PC-9 (cell line): ENCODE data around the gene KCNAB2. TPM values are rescaled to one million over a fixed set of nuclear protein-coding genes. Genes with fewer than 3 reads are reported as not detected.

Source experiments
- BruUV-seq: library from RNA; stranded (reverse); fragments of 400-500 nt; replicated peaks from 2 replicates; lab custom pipeline; 2021; lab: Mats Ljungman, UMichigan
- CTCF ChIA-PET: fragments of 300-600 bp; sonication (Branson Sonifier 250); formaldehyde crosslinking; loops from one replicate; lab custom pipeline; 2022; ENCODE audit warnings: antibody characterized with exemption; lab: Charles Lee
- POLR2A ChIA-PET: fragments of 300-600 bp; sonication (Branson Sonifier 250); formaldehyde crosslinking; loops from one replicate; lab custom pipeline; 2022; ENCODE audit warnings: antibody characterized with exemption; ENCODE audit not compliant: unreplicated experiment; lab: Charles Lee
- DNase-seq, 2 experiments: peaks; one replicate each; pipeline versions ENCODE4 v3.0.0 to v3.0.0-alpha.2; 2015 to 2022; ENCODE audit warnings: mixed read lengths in 1 of 2
- H2AFZ ChIP-seq: fragments of 200-600 bp; sonication (generic); 2 replicates; pipeline ENCODE4 v1.8.1; 2017; ENCODE audit warnings: antibody characterized with exemption
- H3F3A ChIP-seq: fragments of 200-600 bp; sonication (generic); 2 replicates; pipeline ENCODE4 v1.8.1; 2017; ENCODE audit warnings: antibody characterized with exemption, mild to moderate bottlenecking, low read depth; ENCODE audit not compliant: insufficient read depth
- H3K27ac ChIP-seq: fragments of 200-600 bp; sonication (generic); 2 replicates; pipeline ENCODE4 v1.6.1; 2016; ENCODE audit warnings: mixed run types
- H3K27me3 ChIP-seq: fragments of 200-600 bp; sonication (generic); 2 replicates; pipeline ENCODE4 v1.6.1; 2016; ENCODE audit warnings: low read depth, mixed run types; ENCODE audit not compliant: insufficient read depth
- H3K36me3 ChIP-seq: fragments of 200-600 bp; sonication (generic); 2 replicates; pipeline ENCODE4 v1.6.1; 2016; ENCODE audit warnings: low read depth, mixed run types
- H3K4me1 ChIP-seq: fragments of 200-600 bp; sonication (generic); replicated peaks from 2 replicates; pipeline ENCODE4 v1.6.1; 2016; ENCODE audit warnings: mixed run types; ENCODE audit not compliant: insufficient read depth
- H3K4me2 ChIP-seq: fragments of 200-600 bp; sonication (generic); 2 replicates; pipeline ENCODE4 v1.6.1; 2017; ENCODE audit warnings: mixed run types
- H3K4me3 ChIP-seq: fragments of 200-600 bp; sonication (generic); 2 replicates; pipeline ENCODE4 v1.6.1; 2016; ENCODE audit warnings: mixed run types
- H3K79me2 ChIP-seq: fragments of 200-600 bp; sonication (generic); 2 replicates; pipeline ENCODE4 v1.6.1; 2017; ENCODE audit warnings: low read depth, mixed run types
- H3K9me2 ChIP-seq: fragments of 200-600 bp; sonication (generic); 2 replicates; pipeline ENCODE4 v1.8.1; 2017; ENCODE audit warnings: mild to moderate bottlenecking; ENCODE audit not compliant: insufficient read depth
- H3K9me3 ChIP-seq: fragments of 200-600 bp; sonication (generic); 2 replicates; pipeline ENCODE4 v1.8.1; 2016; ENCODE audit warnings: low read depth; ENCODE audit not compliant: insufficient read depth
- H4K20me1 ChIP-seq: fragments of 200-600 bp; sonication (generic); 2 replicates; pipeline ENCODE4 v1.8.1; 2017; ENCODE audit not compliant: insufficient read depth
- EZH2 ChIP-seq: fragments of 200-600 bp; sonication (generic); IDR thresholded peaks from 2 replicates; pipeline ENCODE4 v1.8.0; 2017; ENCODE audit warnings: antibody characterized with exemption, low read depth
- intact Hi-C: fragments of 100-400 bp; cut with micrococcal nuclease; formaldehyde crosslinking; loops from one replicate; pipeline ENCODE4 v1.10.0; 2022; ENCODE audit not compliant: unreplicated experiment
- total RNA-seq: library from RNA; stranded (reverse); gene quantifications from 2 replicates; pipeline ENCODE4 v1.2.3, GENCODE V29; 2021
- TF ChIP-seq, protein P1 (sequence below): fragments of 200-600 bp; sonication (generic); conservative IDR thresholded peaks from 2 replicates; pipeline ENCODE4 v1.6.1; 2017; ENCODE audit warnings: mixed run types, antibody characterized with exemption, mild to moderate bottlenecking, moderate library complexity

Gene KCNAB2
- total RNA-seq, 1 experiment from 2014 or later = 19.6 TPM

DNA sequence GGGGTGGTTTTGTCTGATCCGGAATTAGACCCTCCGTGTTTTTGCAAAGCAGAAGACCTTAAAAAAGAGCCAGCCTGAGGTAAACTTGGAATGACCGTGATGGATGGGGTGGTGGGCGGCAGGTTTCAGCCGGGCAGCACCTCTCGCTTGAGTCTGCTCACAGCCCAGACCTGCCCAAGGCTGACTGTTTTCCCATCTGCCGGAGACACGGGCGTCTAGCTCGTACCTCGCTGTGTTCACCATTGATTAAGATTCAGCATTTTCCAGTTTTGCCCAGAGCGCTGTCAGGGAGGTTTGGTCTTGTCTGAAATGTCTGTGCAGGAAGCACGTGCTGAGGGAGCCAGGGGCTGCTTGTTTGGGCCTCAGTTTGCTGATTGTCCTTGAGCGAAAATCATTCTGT is 591 bp downstream of the KCNAB2 start:
- Histone ChIP-seq H3K79me2 (no peaks in the 10 kb centered on the region), H3K27ac (no peak overlapping the region), H3K36me3 (no peaks in the 10 kb centered on the region), H3K27me3 (no peaks in the 10 kb centered on the region), H4K20me1 (no peaks in the 10 kb centered on the region), H3K4me1 (no peaks in the 10 kb centered on the region), H3F3A (no peaks in the 10 kb centered on the region), H3K9me2 (no peaks in the 10 kb centered on the region), H2AFZ (no peak overlapping the region), H3K9me3 (no peaks in the 10 kb centered on the region), H3K4me2 (no peak overlapping the region), H3K4me3 (no peak overlapping the region)
- CTCF ChIA-PET = no interaction called here
- TF ChIP-seq, protein P1, sequence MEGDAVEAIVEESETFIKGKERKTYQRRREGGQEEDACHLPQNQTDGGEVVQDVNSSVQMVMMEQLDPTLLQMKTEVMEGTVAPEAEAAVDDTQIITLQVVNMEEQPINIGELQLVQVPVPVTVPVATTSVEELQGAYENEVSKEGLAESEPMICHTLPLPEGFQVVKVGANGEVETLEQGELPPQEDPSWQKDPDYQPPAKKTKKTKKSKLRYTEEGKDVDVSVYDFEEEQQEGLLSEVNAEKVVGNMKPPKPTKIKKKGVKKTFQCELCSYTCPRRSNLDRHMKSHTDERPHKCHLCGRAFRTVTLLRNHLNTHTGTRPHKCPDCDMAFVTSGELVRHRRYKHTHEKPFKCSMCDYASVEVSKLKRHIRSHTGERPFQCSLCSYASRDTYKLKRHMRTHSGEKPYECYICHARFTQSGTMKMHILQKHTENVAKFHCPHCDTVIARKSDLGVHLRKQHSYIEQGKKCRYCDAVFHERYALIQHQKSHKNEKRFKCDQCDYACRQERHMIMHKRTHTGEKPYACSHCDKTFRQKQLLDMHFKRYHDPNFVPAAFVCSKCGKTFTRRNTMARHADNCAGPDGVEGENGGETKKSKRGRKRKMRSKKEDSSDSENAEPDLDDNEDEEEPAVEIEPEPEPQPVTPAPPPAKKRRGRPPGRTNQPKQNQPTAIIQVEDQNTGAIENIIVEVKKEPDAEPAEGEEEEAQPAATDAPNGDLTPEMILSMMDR = no peak
- TF ChIP-seq EZH2 = no peak
- no TSS peak for BruUV-seq
- no peak for DNase-seq
- POLR2A ChIA-PET = no interaction called here
- intact Hi-C loops = no loop called here

DNA sequence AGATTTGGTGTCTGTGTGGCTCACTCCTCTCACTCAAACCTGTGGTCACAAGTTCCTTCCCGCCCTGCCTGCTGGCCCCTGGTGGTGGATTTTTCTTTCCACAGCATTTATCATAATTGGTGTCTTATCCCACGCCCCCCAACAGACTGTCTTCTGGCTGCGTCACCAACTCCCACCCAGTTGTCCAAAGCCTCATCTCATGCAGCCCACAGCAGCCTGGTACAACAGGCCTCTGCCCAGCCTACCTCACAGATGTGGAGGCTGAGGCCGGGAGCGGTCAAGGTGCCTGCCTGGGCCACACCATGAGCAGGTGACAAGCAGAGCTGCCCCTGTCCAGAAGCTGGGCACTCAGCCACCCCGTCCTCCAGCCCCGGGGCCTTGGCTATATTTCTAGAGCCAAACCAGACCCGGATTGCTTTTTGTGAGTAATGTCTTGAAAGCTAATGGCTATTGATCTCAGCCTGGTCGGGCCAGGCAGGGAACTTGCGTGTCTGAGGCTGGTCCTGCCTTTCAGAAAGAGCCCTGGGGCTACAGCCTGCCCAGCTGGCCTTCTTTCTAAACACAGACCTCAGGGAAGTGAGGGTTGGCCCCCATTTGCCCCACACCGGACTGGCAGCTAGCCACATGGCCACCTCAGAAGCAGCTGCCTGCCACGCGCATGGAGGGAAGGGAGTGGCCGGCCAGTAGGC is 2.6 kb downstream of the KCNAB2 start:
- no peaks in the 10 kb centered on the region for H3K79me2 ChIP-seq
- H4K20me1 ChIP-seq = 0 out of 2 replicates have a peak, but pooled peaks cover 4% of the 10 kb centered on the region
- intact Hi-C loops = no loop called here
- no peak overlapping the region for H3K27ac ChIP-seq
- no TSS peak for BruUV-seq
- H3K36me3 ChIP-seq = no peaks in the 10 kb centered on the region
- no peak overlapping the region for H3K4me2 ChIP-seq
- DNase-seq = peak in 1 of 2 experiments; percentile 19
- H3K27me3 ChIP-seq = no peaks in the 10 kb centered on the region
- H2AFZ ChIP-seq = no peak overlapping the region
- H3K9me2 ChIP-seq = no peaks in the 10 kb centered on the region
- ChIA-PET POLR2A (no interaction called here), CTCF (no interaction called here)
- no peaks in the 10 kb centered on the region for H3K4me1 ChIP-seq
- H3F3A ChIP-seq = no peaks in the 10 kb centered on the region
- no peak overlapping the region for H3K4me3 ChIP-seq
- no peaks in the 10 kb centered on the region for H3K9me3 ChIP-seq
- TF ChIP-seq EZH2 = no peak
- TF ChIP-seq, protein P1 = no peak

DNA sequence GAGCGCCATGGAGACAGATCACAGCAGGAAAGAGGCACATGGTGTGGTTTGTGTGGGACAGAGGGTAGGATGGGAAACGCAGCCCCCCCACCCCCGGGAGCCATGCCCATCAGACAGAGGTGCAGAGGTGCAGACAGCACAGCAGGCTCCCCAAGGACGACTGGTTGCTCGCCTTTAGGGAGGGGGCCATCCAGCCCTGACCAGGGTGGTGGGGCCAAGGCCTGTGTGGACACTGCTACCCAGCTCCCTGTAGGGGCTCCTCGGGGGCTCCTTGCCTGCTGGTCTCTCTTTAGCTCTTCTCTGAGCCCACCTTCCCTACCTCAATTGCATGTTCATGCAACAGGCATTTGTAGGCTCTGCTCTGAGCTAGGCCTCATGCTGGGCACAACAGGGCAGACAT is 3.7 kb downstream of the KCNAB2 start:
- Histone ChIP-seq H3K36me3 (no peaks in the 10 kb centered on the region), H4K20me1 (0 out of 2 replicates have a peak, but pooled peaks cover 4% of the 10 kb centered on the region), H3K79me2 (no peaks in the 10 kb centered on the region), H3K4me3 (no peak overlapping the region), H3F3A (no peaks in the 10 kb centered on the region), H3K4me1 (no peaks in the 10 kb centered on the region), H3K9me3 (no peaks in the 10 kb centered on the region), H3K9me2 (no peaks in the 10 kb centered on the region), H3K4me2 (no peak overlapping the region), H3K27me3 (no peaks in the 10 kb centered on the region), H2AFZ (no peak overlapping the region), H3K27ac (no peak overlapping the region)
- POLR2A ChIA-PET = no interaction called here
- CTCF ChIA-PET = no interaction called here
- no TSS peak for BruUV-seq
- intact Hi-C loops = no loop called here
- no peak for DNase-seq
- TF ChIP-seq, protein P1 = no peak
- no peak for TF ChIP-seq EZH2
